Head of caudate nucleus (tissue), 42 donors: ENCODE measurements around the gene BPTF.
"Not testable (repeated sequence)": the region's sequence is repeated elsewhere in the genome, so short reads cannot be mapped to it uniquely, and the experiment has no call there.

Source experiments
- DNase-seq, 42 donors: peaks; one replicate each; pipeline versions ENCODE4 v3.0.0 to v3.0.0-alpha.2; 2020 to 2021; ENCODE audit warnings: mixed read lengths in 7 of 42
- intact Hi-C: fragments of 100-400 bp; cut with DNase I; formaldehyde crosslinking; loops from one replicate; pipeline ENCODE4 v1.15.0; 2022

The BPTF gene, protein sequence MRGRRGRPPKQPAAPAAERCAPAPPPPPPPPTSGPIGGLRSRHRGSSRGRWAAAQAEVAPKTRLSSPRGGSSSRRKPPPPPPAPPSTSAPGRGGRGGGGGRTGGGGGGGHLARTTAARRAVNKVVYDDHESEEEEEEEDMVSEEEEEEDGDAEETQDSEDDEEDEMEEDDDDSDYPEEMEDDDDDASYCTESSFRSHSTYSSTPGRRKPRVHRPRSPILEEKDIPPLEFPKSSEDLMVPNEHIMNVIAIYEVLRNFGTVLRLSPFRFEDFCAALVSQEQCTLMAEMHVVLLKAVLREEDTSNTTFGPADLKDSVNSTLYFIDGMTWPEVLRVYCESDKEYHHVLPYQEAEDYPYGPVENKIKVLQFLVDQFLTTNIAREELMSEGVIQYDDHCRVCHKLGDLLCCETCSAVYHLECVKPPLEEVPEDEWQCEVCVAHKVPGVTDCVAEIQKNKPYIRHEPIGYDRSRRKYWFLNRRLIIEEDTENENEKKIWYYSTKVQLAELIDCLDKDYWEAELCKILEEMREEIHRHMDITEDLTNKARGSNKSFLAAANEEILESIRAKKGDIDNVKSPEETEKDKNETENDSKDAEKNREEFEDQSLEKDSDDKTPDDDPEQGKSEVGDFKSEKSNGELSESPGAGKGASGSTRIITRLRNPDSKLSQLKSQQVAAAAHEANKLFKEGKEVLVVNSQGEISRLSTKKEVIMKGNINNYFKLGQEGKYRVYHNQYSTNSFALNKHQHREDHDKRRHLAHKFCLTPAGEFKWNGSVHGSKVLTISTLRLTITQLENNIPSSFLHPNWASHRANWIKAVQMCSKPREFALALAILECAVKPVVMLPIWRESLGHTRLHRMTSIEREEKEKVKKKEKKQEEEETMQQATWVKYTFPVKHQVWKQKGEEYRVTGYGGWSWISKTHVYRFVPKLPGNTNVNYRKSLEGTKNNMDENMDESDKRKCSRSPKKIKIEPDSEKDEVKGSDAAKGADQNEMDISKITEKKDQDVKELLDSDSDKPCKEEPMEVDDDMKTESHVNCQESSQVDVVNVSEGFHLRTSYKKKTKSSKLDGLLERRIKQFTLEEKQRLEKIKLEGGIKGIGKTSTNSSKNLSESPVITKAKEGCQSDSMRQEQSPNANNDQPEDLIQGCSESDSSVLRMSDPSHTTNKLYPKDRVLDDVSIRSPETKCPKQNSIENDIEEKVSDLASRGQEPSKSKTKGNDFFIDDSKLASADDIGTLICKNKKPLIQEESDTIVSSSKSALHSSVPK (N-terminal part only)

DNA sequence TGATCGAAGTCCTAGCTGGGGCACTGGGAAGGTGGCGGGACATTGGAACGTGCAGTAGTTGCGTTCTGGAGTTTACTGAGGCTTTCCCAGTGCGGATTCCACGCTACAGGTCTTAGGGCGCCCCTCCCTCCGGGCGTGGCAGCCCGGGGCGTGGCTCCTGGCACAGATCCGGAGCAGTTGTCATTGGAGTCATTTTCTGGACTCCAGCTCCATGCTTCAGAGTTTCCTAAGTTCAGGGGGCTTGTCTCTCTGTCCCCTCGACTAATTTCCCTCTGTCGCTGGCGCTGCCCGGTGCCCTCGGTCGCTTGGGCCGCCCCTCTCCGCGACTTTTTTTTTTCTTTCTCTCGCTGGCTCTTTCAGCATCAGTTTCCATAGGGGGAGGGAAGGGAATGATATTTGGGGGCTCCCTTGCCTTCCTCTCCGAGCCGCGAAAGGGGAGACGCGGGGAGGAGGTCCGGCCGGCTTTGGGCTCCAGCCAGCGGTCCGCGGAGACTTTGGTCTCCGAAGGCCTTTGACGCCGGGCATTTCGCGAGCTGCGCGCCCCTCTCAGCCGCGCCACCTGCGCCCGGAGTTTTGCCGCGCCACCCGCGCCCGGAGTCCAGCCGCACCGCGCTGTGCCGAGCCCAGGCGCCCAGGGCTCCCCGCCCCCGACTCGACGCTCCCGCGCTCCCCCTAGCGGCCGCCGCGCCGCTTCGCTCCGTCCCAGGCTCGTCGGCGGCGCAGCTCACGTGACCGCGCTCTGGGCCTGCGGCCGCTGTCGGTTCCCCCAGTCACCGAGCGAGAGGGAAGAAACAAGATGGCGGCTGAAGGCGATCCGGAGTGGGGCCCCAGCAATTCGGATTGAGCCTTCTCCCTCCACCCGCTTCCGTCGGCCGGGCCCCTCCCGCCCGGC, at the start of gene BPTF:
Gene BPTF, plus strand, starts transcription at position 769 of the 892 bp plus-strand sequence. CDS start 222 bp downstream, outside the sequence.
- DNase-seq = peak; percentile 71 to 96 (median 92)
- intact Hi-C loops = loop anchor here (5.0 kb wide), 1 partner anchor 108 kb away; the partner anchor contains the start of gene NOL11

DNA sequence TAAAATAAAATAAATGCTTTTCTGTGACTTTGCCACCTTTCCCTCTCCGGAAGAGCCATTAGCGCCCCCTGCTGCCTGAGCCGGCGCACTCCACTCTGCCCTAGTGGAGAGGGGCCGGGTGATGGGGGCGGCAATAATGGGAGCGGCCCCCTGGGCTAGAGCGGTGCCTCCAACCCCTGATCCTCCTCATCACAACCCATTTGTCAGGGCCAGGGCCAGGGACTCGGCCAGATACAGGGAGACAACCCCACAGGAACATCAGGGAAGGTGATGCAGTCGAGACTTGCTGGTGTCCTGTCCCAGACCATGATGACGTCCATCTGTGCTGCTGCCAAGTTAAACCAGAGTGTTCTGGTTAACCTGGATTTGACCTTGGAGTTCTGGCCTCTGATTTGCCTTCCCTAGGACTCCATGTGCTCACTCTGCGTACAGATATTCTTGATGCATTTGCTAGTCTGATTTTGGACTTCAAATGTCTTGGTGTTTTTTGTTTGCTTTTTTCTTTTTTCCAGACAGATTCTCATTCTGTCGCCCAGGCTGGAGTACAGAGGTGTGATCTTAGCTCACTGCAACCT, 46.1 kb upstream of the BPTF start:
- intact Hi-C loops = no loop called here
- DNase-seq = peak in 3 of 42 donors; percentile 7 to 31 (median 15)

DNA sequence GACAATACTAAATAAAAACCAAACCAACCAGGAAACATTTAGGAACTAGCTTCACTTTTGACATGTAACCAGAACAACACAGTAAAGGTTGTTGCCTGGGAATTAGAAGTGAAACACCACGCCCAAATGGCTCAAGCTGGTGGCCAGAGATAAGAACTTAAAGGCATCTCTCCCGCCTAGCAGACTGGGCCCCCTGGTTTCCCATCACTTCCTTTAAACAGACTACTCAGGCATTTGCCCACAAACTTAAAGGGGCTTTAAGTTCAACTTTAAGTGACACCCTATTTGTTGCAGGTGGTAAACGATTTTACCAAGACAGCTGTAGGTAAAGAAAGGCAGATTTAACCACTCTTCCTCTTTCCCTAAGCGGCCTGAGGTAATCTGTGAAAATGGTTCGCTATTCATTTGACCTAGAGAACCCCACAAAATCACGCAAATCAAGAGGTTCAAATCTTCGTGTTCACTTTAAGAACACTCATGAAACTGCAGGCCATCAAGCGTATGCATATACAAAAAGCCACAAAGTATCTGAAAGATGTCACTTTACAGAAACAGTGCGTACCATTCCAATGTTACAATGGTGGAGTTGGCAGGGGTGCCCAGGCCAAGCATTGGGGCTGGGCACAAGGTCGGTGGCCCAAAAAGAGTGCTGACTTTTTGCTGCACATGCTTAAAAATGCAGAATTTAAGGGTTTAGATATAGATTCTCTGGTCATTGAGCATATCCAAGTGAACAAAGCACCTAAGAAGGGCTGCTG, 40.8 kb upstream of the BPTF start:
- DNase-seq = no peak
- intact Hi-C loops = no loop called here

DNA sequence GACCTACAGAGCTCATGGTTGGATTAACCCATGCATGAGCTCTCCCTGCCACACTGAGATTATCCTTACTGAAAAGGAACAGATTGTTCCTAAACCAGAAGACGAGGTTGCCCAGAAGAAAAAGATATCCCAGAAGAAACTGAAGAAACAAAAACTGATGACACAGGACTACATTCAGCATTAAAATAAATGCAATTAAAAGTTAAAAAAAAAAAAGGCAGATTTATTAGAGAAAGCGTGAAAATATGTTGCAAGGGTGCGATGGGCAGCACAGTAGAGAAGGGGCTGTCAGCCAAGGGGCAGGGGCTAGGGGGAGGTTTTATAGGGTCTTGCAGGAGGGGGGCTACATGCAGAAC, 40.2 kb upstream of the BPTF start:
- DNase-seq = no peak
- intact Hi-C loops = no loop called here

DNA sequence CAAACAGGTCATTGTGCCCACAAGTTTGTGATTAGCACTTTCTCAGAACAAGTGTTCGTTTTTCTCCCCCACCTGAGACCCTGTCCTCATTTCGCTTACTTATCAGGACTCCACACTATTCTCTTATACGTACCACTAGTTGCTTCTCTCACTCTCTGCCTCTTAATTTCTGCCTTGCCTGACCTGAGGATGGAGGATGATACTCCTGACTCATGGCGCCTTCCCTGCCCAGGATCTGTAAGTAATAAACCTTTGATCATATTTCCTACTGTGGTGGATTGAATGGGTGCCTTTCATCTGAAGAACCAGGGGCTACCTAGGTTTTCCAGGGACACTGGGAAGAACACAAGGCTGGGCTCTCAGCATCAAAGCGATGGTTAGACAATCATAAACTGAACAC, 39.8 kb upstream of the BPTF start:
- intact Hi-C loops = no loop called here
- DNase-seq = no peak

DNA sequence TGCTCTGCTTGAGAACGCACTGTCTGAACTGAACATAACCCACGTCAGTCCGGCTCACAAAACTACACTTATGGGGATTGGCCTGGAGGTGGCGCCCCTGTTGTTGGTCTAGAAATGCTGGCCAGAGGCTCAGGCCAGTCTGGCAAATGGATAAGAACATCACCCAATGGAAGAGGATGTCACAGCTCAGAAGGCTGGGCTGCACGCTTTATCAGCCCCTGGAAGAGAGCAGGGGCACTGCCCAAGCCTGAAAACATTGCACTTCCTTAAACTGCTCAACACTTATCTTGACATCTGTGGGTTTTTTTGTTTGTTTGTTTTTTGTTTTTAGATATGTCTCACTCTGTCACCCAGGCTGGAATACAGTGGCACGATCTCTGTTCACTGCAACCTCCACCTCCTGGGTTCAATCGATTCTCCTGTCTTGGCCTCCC, 24.8 kb upstream of the BPTF start:
- peak; percentile 30 to 89 (median 69) for DNase-seq
- intact Hi-C loops = no loop called here

DNA sequence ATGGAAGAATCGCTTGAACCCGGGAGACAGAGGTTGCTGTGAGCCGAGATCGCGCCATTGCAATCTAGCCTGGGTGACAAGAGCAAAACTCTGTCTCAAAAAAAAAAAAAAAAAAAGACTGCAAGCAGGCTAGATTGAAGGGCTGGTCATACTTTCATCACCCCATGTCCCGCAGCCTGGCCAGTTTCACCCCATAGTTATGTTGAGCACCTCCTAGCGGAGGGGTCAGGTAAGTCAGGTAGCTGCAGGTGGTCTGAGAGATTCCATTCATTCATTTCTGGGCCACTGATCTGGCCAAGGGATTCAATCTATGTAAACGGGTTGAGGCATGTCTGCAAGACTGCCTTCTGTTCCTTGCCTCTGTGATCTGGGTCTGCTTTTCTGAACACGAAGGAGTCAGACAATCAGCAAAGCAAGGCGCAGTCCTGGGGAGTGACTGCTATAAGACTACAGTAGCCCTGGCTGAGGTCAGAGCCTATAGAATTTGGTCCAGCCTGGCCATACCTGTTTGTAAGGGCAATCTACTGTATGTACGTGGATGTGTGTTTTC, 23.6 kb upstream of the BPTF start:
- intact Hi-C loops = no loop called here
- DNase-seq = no peak

DNA sequence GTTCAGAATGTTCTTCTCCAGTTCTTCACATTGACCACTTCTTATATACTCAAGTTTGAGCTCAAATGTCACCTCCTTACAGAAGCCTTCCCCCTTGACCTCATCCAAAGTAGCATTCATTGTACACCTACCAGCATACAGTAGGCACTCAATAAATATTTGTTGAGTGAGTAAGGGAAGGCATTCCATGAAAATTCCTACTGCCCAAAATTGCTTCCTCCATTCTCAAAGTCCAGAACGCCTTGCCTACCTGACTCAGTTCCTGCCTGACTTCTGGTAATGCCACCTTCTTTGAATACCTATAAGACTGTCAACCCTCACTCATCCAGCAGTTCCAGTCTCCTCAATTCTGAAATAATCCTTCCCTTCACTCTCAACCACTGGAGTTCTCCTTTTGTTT, 14.8 kb upstream of the BPTF start:
- DNase-seq = no peak
- intact Hi-C loops = no loop called here

DNA sequence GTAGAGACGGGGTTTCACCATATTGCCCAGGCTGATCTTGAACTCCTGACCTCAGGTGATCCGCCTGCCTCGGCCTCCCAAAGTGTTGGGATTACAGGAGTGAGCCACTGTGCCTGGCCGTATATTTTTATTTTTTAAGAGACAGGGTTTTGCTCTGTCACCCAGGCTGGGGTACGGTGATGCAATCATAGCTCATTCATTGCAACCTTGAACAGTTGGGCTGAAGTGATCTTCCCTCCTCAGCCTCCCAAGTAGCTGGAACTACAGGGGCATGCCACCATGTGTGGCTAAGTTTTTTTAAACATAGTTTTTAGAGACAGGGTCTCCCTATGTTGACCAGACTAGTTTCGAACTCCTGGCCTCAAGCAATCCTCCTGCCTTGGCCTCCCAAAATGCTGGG, 12.9 kb upstream of the BPTF start:
- intact Hi-C loops, DNase-seq: not testable (repeated sequence)

DNA sequence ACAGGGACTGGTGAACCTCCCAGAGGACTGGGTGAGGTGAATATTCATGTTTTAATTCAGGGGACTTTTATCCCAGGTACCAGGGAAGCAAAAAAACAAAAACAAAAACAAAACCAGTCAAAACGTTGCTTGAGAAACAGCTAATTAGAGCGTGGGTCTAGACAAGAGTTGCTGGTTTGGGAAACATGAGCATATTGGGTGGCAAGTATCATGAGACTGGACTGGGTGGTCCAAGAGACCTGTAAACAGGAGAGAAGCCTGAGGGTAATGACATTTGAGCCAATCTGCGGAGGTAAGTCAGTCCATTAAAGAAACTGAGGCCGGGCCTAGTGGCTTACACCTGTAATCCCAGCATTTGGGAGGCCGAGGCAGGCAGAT, 11.5 kb upstream of the BPTF start:
- intact Hi-C loops = no loop called here
- no peak for DNase-seq

DNA sequence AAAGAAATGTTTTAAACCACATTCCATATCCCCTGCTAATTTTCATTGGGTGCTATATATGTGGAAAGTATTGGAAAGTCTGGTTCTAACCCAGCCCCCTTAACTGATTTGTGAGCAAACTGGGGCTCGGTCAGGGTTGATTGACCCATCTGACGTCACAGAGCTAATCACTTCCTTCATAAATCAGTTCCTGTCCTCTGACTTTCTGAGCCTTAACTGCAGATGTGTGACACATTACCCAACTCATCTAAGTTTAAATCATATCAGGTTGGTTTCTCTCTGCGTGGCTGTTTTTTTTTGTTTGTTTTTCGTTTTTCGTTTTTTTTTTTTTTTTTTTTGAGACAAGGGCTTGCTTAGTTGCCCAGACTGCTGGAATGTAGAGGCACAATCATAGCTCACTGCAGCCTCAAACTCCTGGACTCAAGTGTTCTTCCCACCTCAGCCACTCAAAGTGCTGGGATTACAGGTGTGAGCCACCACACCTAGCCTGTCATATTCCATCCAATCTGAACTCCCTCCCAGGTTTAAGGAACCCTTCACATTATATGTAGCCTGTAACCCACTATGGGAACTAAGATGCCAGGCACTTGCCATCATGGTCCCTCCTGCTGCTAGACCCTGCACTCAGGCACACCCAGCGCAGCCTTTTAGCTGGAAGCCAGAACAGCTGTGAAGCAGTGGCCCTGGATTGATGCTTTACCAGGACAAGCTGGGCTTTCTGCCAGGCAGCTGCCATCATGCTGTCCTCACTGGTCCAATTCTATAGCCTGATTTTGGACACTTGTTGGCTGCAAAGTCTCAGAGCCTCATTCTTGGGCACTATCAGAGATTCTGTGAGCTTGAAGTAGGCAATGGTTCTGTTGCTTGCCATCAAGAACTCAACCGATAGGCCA, 6.9 kb upstream of the BPTF start:
- intact Hi-C loops = no loop called here
- peak in 3 of 42 donors; percentile 9 to 40 (median 24) for DNase-seq

DNA sequence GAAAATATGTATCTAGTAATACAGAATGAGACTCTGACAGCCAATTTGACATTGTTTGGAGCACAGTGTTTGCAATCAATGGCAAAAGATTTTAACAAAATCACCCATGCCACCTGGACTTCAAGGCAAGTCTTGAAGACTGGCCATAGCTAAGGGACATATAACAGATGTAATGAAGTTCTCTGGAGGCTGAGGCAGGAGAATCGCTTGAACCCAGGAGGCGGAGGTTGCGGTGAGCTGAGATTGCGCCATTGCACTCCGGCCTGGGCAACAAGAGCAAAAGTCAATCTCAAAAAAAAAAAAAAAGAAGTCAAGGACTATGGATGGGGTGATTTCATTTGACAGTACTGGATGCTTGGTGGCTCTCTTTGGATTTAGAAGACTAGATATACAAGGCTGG, 5.6 kb upstream of the BPTF start:
- DNase-seq = no peak
- intact Hi-C loops = no loop called here

DNA sequence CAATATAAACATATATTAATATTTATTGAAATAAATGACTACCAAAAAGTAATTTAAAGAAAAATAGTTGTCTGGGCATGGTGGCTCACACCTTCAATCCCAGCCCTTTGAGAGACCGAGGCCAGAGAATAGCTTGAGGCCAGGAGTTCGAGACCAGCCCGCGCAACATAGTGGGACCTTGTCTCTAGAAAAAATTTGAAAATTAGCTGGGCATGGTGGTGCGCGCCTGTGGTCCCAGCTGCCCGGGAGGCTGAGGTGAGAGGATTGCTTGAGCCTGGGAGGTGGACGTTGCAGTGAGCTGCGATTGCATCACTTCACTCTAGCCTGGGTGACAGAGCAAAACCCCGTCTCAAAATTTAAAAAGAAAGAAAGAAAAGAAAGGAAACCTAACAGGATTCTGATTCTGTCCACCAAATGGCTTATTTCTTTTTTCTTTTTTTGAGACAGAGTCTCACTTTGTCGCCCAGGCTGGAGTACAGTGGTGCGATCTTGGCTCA, 3.4 kb upstream of the BPTF start:
- intact Hi-C loops = no loop called here
- DNase-seq = peak in 2 of 42 donors; percentile 24 to 33

DNA sequence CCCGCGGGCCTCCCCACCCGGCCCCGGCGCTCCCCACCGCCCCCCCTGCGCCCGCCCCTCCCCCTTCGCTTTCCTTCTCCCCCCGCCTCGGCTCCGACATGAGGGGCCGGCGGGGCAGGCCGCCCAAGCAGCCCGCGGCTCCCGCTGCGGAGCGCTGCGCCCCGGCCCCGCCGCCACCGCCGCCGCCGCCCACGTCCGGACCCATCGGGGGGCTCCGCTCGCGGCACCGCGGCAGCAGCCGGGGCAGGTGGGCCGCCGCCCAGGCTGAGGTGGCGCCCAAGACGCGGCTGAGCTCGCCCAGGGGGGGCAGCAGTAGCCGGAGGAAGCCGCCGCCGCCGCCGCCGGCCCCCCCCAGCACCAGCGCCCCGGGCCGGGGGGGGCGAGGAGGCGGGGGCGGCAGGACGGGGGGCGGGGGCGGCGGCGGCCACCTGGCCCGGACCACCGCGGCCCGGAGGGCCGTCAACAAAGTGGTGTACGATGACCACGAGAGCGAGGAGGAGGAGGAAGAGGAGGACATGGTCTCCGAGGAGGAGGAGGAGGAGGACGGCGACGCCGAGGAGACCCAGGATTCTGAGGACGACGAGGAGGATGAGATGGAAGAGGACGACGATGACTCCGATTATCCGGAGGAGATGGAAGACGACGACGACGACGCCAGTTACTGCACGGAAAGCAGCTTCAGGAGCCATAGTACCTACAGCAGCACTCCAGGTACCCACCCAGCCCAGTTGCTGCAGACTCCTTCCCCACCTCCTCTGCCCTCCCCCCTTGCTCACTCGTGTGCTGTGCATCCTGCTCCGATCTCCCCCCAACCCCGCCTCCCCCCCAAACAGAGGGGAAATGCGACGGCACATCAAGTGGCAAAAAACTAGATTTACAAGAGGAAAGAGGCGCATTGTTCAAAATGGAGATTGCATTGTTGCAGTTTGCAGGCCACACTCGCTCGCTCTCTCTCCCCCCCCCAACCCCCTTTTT, 611 bp downstream of the BPTF start:
- intact Hi-C loops = loop anchor here (5.0 kb wide), 1 partner anchor 109 kb away; the partner anchor contains the start of gene NOL11
- DNase-seq = peak in 41 of 42 donors; percentile 13 to 71 (median 48)
